Ovary (tissue), 9 donors: ENCODE measurements around the gene ITPR3. TPM values are rescaled to one million over a fixed set of nuclear protein-coding genes. Genes with fewer than 3 reads are reported as not detected.

Experiments used
- DNase-seq, 5 donors: peaks; one replicate each; pipeline ENCODE4 v3.0.0-alpha.2; 2019 to 2020
- H3K27ac ChIP-seq, 2 donors: fragments of 200-600 bp; one replicate each; pipeline versions ENCODE4 v1.5.1 to v1.8.0; 2019 to 2022
- H3K27me3 ChIP-seq: fragments of 200-600 bp; one replicate; pipeline ENCODE4 v1.8.0; 2022
- H3K36me3 ChIP-seq: fragments of 200-600 bp; sonication (generic); one replicate; pipeline ENCODE4 v1.5.1; 2019
- H3K4me1 ChIP-seq: one replicate; pipeline ENCODE4 v1.8.1; 2013; ENCODE audit warnings: mild to moderate bottlenecking, moderate library complexity; ENCODE audit not compliant: insufficient read depth
- H3K4me3 ChIP-seq: fragments of 200-600 bp; sonication (generic); one replicate; pipeline ENCODE4 v1.5.1; 2017
- H3K9me3 ChIP-seq, 2 donors: fragments of 200-600 bp in 1 of 2; sonication (generic) in 1 of 2; one replicate each; pipeline versions ENCODE4 v1.5.1 to v1.8.1; 2013 to 2019; ENCODE audit warnings: mild to moderate bottlenecking in 1 of 2, moderate library complexity in 1 of 2
- EP300 ChIP-seq: sonication (generic); formaldehyde crosslinking; IDR thresholded peaks from one replicate; pipeline ENCODE4 v1.6.1; 2017; ENCODE audit warnings: antibody characterized with exemption
- POLR2A ChIP-seq: fragments of 450-650 bp; IDR thresholded peaks from one replicate; pipeline ENCODE4 v1.6.1; 2017; ENCODE audit warnings: antibody characterized with exemption, mild to moderate bottlenecking, moderate library complexity
- WGBS, 3 donors: extraction: QIAGEN DNeasy Blood & Tissue Kit in 1 of 3; methylation state at CpG; one replicate each; pipeline versions ENCODE4 v1.1.5 to v1.1.7; 2013 to 2017; 5-methylcytosine and 5-hydroxymethylcytosine counted together
- intact Hi-C, 4 donors: fragments of 100-400 bp; cut with DNase I; formaldehyde crosslinking; loops; one replicate each; pipeline versions ENCODE4 v1.11.0 to v1.15.1; 2022 to 2023
- polyA plus RNA-seq, 2 donors: library from polyadenylated mRNA; stranded (reverse); fragments of 200-250 nt in 1 of 2; fragments of 350-450 nt in 1 of 2; fragmentation: Illumina TruSeq in 1 of 2; extraction: RNeasy Lipid Tissue Mini Kit (QIAGEN cat#74804) in 1 of 2; gene quantifications; one replicate each; pipeline ENCODE4 v1.2.3, GENCODE V29; 2013 to 2014
- total RNA-seq, 7 donors: library from RNA; depleted of rRNA in 2 of 7; stranded (reverse); fragments of >200 nt in 2 of 7; fragmentation: NEBNext Ultra II Directional in 3 of 7; extraction: Animal tissue kit (Norgen Biotek cat#: 25700) in 3 of 7; gene quantifications; one replicate each; pipeline versions ENCODE4 v1.1.0 to v1.2.4, GENCODE V29; 2016 to 2023
- TF ChIP-seq, protein P1 (sequence below), 3 donors: fragments of 450-650 bp in 2 of 3; fragments of 200-600 bp in 1 of 3; IDR thresholded peaks; one replicate each; pipeline versions ENCODE4 v1.5.1 to v1.8.0; 2016 to 2022; ENCODE audit warnings: antibody characterized with exemption in 3 of 3, mild to moderate bottlenecking in 1 of 3
- donor health status: DM: no; HTN: no; CAD: no; lungs with moderate emphysema.
- donor health status: DM: no; HTN: no; CAD: no.
- donor health status: Bipolar disorder and iron deficiency.
- donor health status: DM: yes; HTN: yes; CAD: no.
- donor health status: DM: no; HTN: no; CAD: no.
- donor health status: DM: yes; HTN: yes; CAD: no.

Gene ITPR3
- total and polyA plus RNA-seq, 9 donors, result 3.6 to 31.1 (median 11.7) TPM

DNA sequence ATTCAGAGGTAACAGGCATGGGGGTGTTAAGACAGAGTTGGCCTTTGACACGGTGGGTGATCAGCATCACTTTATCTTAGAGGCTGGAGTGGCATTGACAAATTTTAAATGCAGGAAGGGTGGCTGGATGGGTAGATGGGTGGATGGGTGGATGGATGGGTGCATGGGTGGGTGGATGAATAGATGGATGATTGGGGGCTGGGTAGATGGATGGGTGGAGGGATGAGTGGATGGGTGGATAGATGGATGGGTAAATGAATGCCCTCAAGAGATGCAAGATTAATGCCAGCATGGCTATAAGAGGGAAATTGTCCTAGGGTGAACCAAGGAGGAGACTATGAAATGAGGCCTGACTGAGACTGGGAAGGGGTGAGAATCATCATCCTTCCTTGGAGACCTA lies 18.4 kb downstream of the ITPR3 start:
- Histone ChIP-seq H3K4me3 (no peak overlapping the region), H3K9me3 (no peaks in the 10 kb centered on the region), H3K27me3 (no peaks in the 10 kb centered on the region), H3K27ac (no peak overlapping the region), H3K36me3 (no peaks in the 10 kb centered on the region), H3K4me1 (no peaks in the 10 kb centered on the region)
- no peak for DNase-seq
- WGBS, 3 donors, result 87 to 95% (median 93%) methylated on average over 1 of the region's 1 CpG
- intact Hi-C loops, result loop anchor here in 1 of 4 donors (10.0 kb wide), 1 partner anchor 55 kb away; the partner anchor contains the start of gene BAK1
- TF ChIP-seq POLR2A (no peak), EP300 (no peak)

DNA sequence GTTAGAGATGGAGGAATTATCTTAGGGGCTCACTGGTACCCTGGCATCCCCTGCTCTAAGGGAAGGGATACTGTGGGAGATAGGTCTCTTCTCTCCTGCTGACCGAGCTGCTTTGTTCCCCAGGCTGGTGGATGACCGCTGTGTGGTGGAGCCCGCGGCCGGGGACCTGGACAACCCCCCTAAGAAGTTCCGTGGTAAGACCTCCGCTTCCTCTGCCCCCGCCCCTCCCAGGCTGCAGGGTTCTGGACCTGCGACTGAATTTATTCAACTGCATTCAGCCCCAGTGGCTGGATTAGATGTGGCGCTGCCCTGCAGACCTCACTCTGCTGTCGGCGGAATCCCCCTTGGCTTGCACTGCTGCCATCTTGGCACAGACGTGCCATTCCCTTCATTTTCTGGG lies 19.2 kb downstream of the ITPR3 start:
- WGBS, 3 donors, result 88 to 93% (median 90%) methylated on average over 8 to 13 of the region's 13 CpGs
- H3K36me3 ChIP-seq, result no peaks in the 10 kb centered on the region
- no peak overlapping the region for H3K4me3 ChIP-seq
- no peak overlapping the region for H3K27ac ChIP-seq
- intact Hi-C loops, result no loop called here
- DNase-seq, result no peak
- H3K4me1 ChIP-seq, result no peaks in the 10 kb centered on the region
- TF ChIP-seq, protein P1, sequence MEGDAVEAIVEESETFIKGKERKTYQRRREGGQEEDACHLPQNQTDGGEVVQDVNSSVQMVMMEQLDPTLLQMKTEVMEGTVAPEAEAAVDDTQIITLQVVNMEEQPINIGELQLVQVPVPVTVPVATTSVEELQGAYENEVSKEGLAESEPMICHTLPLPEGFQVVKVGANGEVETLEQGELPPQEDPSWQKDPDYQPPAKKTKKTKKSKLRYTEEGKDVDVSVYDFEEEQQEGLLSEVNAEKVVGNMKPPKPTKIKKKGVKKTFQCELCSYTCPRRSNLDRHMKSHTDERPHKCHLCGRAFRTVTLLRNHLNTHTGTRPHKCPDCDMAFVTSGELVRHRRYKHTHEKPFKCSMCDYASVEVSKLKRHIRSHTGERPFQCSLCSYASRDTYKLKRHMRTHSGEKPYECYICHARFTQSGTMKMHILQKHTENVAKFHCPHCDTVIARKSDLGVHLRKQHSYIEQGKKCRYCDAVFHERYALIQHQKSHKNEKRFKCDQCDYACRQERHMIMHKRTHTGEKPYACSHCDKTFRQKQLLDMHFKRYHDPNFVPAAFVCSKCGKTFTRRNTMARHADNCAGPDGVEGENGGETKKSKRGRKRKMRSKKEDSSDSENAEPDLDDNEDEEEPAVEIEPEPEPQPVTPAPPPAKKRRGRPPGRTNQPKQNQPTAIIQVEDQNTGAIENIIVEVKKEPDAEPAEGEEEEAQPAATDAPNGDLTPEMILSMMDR (IDR thresholded peaks at IDR 0.05), result no peak
- TF ChIP-seq EP300 (no peak), POLR2A (no peak)
- no peaks in the 10 kb centered on the region for H3K9me3 ChIP-seq
- H3K27me3 ChIP-seq, result no peaks in the 10 kb centered on the region

DNA sequence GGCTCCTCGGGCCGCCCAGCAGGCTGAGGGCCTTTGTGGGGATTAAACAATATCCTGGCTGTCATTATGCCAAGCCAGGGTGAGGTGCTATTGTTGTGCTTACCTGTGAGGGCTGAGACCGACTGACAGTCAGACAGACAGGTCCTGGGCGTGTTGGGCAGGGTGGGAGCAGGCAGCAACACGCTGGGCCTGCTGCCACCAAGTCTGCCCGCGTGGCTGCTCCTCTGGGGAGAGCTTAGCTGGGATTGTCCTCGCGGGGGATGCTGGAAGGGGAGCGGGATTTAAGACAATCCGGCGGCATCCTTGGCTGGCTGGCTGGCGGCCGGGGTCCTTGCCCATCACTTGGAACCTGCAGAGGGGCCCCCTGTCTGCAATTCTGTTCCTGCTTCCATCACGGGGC lies 20.0 kb downstream of the ITPR3 start:
- H3K36me3 ChIP-seq, result no peaks in the 10 kb centered on the region
- no peak overlapping the region for H3K27ac ChIP-seq
- intact Hi-C loops, result no loop called here
- WGBS, 3 donors, result 86 to 91% (median 88%) methylated on average over 14 to 15 of the region's 15 CpGs
- no peaks in the 10 kb centered on the region for H3K9me3 ChIP-seq
- no peak overlapping the region for H3K4me3 ChIP-seq
- TF ChIP-seq POLR2A (no peak), EP300 (no peak)
- TF ChIP-seq, protein P1 (IDR thresholded peaks at IDR 0.05), result no peak
- H3K27me3 ChIP-seq, result no peaks in the 10 kb centered on the region
- no peaks in the 10 kb centered on the region for H3K4me1 ChIP-seq
- no peak for DNase-seq

DNA sequence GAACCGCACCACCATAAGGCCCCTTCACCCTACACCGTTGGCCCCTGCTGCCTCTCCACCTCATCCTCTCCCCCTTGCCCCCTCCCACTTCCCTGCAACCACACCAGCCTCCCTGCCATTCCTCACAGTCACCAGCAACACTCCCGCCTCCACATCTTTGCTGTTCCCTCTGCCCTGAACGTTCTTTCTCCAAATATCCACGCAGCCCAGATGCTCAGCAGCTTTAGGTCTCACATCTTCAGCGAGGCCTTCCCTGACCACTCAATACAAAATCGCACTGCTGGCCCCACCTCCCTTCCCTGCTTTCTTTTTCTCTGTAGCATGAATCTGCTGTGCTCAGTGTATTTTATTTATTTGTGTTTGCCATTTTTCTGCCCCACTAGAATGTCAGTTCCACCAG lies 20.5 kb downstream of the ITPR3 start:
- DNase-seq, result no peak
- intact Hi-C loops, result no loop called here
- Histone ChIP-seq H3K9me3 (no peaks in the 10 kb centered on the region), H3K36me3 (no peaks in the 10 kb centered on the region), H3K4me1 (no peaks in the 10 kb centered on the region), H3K27ac (no peak overlapping the region), H3K4me3 (no peak overlapping the region), H3K27me3 (no peaks in the 10 kb centered on the region)
- TF ChIP-seq EP300 (no peak), POLR2A (no peak)
- TF ChIP-seq, protein P1 (IDR thresholded peaks at IDR 0.05), result no peak
- 59 to 66% (median 60%) methylated on average over 7 of the region's 7 CpGs for WGBS, 3 donors

DNA sequence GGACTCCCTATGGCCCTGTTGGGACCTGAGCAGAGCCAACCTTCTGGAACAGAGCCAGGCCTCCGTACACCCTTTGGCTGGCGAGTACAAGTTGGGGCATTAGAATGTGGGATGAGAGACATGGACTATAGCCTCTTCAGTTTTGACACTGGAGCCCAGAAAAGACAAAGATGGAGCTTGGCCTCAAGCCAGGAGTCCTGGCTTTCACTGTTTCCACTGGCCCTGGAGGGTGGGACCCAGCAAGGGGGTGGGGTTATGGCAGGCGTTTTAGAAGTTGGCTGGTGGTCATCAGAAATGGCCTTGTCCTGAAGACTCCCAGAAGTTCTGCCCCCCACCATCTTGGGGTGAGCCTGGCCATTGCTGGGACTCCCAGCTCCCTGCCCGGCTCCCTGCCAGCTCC lies 21.8 kb downstream of the ITPR3 start:
- Histone ChIP-seq H3K36me3 (no peaks in the 10 kb centered on the region), H3K27ac (no peak overlapping the region), H3K9me3 (no peaks in the 10 kb centered on the region), H3K4me1 (no peaks in the 10 kb centered on the region), H3K27me3 (no peaks in the 10 kb centered on the region), H3K4me3 (no peak overlapping the region)
- no peak for TF ChIP-seq POLR2A
- TF ChIP-seq EP300, result no peak
- TF ChIP-seq, protein P1 (IDR thresholded peaks at IDR 0.05), result no peak
- peak in 1 of 5 donors; percentile 51 for DNase-seq
- WGBS, 3 donors, result 49 to 61% (median 60%) methylated on average over 4 of the region's 4 CpGs
- intact Hi-C loops, result no loop called here
